Measurements from ENCODE around the gene PCGF3. TPM values are rescaled to one million over a fixed set of nuclear protein-coding genes. Genes with fewer than 3 reads are reported as not detected.
A peak's percentile ranks its signal among the peaks of the same experiment; 100 is the strongest.

PCGF3 gene
- total and polyA plus RNA-seq, 9 of the 15 experiments (the other 6 are each of a cell fraction or from before 2014, with no cell fraction given): 2.6 to 46.1 (median 20.3) TPM

- TF ChIP-seq ZNF407 (IDR thresholded peaks at IDR 0.05; ENCODE audit: low read depth) (0 out of 2 replicates have a peak, but pooled peaks have one; percentile 49), ZNF668 (CRISPR knock-in tag; IDR thresholded peaks at IDR 0.05) (no peak), NCOA4 (IDR thresholded peaks at IDR 0.05; ENCODE audit: partially characterized antibody) (peak; percentile 52), NKRF (IDR thresholded peaks at IDR 0.05; ENCODE audit: borderline replicate concordance) (no peak; the same call in 1 of the 2 replicates), DNMT1 (IDR thresholded peaks at IDR 0.05) (no peak), RUNX1 (IDR thresholded peaks at IDR 0.05; ENCODE audit: low read depth) (no peak), ZNF507 (tag; conservative IDR thresholded peaks at IDR 0.05) (no peak), CTCFL (IDR thresholded peaks at IDR 0.05; ENCODE audit: borderline replicate concordance, insufficient read depth, low read depth, low read length, poor library complexity, severe bottlenecking) (no peak), CXXC5 (CRISPR knock-in tag; IDR thresholded peaks at IDR 0.05) (no peak), ZBTB2 (IDR thresholded peaks at IDR 0.05) (no peak), CBX3 (IDR thresholded peaks at IDR 0.05; ENCODE audit: borderline replicate concordance in 1 of 2, low read length in 2 of 2) (no peak), SAFB (IDR thresholded peaks at IDR 0.05; ENCODE audit: borderline replicate concordance, low read depth, low read length) (no peak), NRF1 (conservative IDR thresholded peaks at IDR 0.05 in 1 of 2, IDR thresholded peaks at IDR 0.05 in 1 of 2) (no peak)
Measured at GRCh38 chr4:704971-705277, 708 bp upstream of the PCGF3 start (continued).

All from K562 (cell line).